GM19438 (cell line): Measurements from ENCODE around the gene COG5.
"Not testable (repeated sequence)": the region's sequence is repeated elsewhere in the genome, so short reads cannot be mapped to it uniquely, and the experiment has no call there.

Source experiments
- ATAC-seq: cut with Tn5 transposase; IDR thresholded peaks from one replicate; pipeline ENCODE4 v1.9.1; 2021; ENCODE audit warnings: low read depth; ENCODE audit not compliant: unreplicated experiment

Gene COG5

DNA sequence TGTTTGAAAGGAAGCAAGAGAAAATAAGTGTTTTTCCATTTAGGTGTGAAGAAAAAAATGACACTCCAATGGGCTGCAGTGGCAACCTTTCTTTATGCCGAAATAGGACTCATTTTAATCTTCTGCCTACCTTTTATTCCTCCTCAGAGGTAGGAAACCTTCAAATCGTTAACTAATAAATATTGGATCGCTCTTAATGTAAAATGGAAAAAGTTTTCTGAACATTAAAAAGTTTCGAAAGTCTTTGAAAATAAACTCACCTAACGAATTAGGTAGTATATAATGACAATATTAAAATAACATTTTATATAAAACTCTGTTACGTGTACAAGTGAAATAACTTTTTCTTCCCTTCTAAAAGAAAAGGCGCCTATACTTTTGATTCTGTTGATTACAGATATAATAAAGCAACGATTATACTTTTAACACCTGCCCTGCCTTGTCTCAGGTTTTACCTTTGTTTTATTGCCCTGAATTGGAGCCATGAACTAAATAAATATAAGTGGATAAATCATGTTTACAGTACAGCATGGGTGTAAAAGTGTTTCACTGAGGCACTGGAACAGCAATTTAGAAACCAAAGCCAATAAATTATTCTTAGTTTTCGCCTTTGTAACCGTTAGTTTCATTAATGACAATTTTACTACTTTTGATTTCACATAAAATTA, 17.1 kb upstream of the COG5 start:
- no peak for ATAC-seq

DNA sequence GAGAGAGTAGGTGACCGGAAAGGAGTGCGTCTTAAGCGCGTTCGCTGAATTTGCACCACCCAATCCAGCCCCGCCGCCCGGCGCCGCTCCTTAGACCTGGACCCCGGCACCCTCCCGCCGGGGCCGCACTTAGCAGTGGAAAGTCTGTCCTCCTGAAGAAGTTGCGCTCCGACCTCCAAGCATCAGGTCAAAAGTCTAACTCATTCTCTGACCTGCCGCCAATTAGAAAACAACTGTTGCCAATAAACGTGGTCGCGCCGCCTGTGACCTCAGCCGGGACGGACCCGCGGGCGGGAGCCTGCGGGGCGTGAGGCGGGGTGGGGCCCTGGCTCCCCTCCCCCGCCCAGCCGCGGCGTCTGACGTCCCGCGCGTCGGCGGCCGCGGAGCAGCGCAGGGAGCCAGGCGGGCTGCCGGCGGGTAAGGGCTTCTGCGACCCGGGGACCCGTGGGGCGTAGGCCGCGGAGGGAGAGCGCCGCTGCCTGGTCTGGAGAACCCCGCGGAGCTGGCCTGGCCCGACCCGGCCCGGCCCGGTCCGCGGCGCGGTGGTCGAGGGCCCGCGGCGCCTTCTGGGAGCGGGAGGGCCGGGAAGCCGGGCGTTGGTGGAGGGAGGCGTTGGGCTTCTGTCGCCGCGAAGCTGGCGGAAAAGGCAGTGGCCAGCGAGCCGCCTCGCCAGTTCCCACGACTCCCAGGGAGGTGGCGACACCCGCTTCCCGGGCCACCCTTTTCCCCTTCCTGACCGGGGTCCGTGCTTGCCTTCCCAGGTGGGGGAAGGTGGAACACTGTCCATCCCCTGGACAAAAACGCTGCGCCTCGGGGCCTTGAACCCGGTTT, 16.4 kb upstream of the COG5 start, which contains the start of gene BCAP29:
Gene BCAP29, plus strand, starts transcription at position 362 of the 831 bp plus-strand sequence. CDS start 527 bp downstream, outside the sequence.
- peak; percentile 97 for ATAC-seq

DNA sequence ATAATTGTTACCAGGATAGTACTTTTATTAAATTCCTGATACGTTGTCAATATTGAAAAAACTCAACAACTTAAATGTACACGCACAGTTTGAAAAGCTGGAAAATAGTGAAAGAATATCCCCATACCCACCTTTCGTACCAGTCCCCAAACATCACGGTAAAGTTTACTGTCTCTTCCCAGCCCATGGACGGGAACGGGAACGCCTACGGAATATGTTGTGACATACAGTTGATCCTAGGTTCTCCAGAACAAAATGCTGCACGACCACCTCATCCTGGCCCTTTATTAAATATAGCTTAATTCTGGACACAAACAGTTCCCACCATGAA, 15.8 kb upstream of the COG5 start:
- ATAC-seq, result no peak

DNA sequence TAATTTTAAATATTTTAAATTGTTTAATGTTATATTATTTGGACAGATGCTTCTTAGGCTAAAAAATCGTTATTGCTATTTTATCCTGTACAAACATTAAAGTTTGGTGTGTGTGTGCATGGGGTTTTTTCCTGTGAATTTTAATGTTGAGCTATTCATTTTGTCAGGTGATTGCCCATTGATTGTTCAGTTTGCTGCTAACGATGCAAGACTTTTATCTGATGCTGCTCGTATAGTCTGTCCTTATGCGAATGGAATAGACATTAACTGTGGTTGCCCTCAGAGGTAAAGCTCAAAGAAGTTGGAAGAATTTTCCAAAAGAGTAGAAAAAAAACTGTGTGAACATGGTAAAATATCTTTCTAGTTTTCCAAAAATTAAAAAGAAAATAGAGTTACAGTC, 9.8 kb upstream of the COG5 start:
- ATAC-seq, result no peak

DNA sequence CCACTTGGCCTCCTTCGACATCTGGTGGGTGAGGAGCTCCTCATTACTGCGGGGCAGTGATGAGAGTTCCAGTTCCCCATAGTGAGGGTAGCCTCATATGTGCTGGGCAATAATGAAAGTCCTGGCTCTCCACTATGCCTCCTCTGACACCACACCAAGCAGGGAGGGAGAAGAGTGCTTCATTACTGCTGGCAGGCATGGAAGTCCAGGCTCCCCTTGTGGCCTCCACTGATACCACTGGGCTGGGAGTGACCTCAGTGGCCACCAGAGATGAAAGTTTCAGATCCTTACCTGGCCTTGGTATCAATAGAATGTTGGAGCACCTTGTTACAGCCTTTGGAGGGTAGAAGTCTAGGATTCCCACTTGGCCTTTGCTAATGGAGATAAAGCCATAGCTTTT, 6.6 kb upstream of the COG5 start:
- ATAC-seq, result no peak

DNA sequence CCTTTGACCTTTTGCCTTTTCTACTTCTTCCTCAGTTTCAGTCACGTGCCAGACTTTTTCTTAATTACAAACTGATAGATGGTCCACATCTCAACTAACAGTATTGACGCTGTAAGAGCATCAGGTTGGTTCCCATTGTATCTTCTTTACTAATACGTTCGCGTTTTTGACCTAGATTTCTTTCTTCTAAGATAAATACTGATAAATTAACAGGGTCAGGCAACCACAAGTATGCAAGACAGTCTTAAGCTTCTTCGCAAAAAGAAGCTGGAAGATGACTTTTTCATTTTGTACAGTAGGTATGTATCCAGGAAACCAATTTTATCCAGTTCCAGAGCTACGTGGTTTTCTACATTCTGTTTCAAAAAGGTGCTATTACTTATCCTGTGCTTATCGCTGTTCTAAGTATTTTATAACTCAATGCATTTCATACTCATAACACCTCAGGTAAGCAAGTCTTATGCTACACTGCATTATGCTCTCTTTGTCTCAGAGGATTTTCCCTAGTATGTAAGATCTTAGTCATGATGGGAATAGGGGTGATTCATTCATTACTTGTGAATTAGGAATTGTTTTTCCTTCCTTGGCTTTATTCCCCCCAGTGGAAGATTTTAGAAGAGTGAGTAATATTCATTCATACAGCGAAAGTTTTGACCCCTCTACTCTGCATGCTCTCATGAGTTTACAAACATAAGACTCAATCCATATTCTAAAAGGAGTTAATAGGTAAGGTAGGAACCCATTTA, 1.0 kb upstream of the COG5 start:
- ATAC-seq, result no peak

DNA sequence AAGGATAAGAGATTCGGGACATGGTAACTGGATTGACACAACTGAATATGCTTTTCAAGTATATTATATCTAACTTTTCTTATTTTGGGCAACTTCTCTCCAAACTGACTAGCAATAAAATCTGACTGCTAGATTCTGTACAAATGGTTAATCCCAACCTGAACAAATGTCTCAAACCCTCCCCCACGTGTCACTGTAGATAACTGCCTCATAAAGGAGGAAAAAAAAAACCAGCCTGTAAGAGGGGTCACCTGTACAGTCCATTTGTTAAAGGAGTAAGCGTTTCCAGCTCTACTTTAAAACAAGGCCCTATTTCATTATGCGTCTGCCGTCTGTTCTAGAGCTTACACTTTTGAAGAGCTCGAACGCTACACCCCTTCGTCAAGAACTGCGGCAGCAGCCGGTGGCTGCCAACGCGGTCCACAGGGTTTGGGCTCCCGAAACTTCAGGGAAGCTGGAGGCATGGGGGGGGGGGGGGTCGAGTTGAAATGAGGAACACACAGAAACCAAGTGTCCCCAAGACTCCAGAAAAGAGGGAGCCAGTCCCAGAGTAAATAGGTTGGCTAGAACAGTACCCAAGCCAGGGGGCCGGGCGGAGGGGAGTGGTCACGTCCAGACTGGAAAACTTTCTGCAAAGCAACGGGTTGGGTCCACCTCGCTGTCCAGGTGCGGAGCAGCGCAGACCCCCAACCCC, 492 bp downstream of the COG5 start:
- peak; percentile 62 for ATAC-seq

DNA sequence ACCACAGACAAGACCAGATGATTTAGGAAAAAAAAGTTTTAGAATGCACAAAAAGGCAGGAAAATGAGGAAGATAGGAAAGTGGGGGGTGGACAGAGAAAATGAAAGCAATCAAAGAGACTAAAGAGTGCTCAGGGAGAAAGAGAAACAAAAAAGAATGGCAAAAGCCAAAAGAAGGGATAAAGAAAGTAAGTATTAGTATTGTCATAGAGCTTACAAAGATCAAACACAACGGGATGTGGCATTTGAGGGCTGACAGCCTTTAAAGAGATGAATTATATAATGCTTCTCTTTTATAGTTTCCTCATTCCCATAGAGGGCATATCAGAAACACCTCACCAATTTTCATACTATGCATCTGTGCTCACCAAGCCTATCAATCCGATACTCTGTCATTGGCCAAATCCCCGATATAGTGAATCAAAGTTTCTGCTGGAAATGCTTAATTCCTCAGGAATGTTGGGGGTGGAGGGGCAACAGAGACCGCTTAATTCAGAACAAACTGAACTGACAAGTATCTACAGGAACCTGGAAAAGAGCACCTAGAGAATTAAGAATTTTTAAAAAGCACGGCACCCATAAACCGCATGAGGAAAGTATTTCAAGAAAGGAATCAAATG, 2.7 kb downstream of the COG5 start:
- no peak for ATAC-seq

DNA sequence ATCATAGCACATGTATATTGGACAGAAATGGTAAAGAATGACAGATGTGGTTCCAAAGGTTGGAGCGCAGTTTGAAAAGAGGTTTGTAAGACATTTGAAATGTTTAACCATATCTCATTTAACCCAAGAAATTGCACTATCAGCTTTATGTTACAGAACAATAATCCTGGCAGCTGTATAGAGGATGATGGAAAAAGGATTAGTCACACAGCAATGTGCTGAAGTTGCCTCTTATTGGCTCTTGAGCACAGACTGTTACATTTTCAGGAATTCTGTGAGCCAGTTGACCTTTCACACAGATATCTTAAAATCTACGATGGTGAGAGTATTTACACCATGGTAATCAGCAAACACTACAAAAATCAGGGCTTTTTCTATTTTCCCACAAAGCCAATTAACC, 3.9 kb downstream of the COG5 start:
- no peak for ATAC-seq

DNA sequence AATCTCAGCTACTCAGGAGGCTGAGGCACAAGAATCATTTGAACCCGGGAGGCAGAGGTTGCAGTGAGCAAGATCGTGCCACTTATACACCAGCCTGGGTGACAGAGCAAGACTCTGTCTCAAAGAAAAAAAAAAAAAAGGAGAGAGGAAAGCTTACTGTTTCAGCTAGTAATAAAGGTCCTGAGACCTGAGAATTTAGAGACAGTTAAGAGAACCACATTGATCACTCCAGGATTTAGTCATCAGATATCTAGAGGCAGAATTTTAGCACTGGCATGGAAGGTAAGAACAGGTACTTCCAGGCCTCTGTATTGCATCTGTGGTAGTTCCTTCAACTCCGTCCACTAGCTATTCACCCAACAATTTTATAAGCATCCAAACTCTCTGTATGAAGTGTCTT, 7.8 kb downstream of the COG5 start:
- no peak for ATAC-seq

DNA sequence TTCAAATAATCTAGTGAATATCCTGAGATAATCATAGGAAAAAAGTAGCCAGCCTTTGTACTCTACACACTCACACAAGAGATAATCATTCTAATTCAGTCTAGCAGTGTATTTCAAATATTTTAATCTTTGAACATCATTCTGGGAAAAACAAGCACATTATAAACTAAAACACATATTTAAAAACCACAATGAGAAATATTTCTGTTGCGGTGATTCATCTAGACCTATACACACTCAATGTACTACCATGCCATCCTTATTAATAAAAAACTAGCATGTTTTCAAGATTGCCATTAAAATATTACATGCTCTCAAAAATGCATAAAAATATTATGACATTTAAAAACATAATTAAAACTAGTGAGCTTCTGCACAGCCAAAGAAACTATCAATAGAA, 11.8 kb downstream of the COG5 start:
- ATAC-seq, result no peak

DNA sequence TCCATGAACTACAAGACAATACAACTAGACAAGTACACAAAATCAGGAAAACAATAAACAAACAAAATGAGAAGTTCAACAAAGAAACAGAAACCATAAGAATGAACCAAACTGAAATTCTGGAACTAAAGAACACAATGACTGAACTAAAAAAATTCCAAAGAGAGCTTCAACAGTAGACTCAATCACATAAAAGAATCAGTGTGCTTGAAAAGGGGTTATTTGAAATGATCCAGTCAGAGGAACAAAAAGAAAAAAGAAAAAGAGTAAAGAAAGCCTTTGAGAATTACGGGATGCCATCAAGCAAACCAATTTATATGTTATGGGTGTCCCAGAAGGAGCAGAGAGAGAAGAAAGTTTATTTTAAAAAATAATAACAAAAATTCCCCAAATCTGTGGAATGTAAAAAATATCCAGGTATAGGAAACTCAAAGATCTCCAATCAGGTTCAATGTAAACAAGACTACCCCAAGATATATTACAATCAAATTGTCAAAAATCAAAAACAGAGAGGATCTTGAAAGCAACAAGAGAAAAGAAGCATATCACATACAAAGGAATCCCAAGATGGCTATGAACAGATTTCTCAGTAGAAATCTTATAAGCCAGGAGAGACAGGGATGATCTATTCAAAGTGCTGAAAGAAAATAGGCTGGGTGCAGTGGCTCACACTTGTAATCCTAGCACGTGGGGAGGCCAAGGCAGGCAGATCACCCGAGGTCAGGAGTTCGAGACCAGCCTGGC, 18.7 kb downstream of the COG5 start:
- ATAC-seq, result no peak

DNA sequence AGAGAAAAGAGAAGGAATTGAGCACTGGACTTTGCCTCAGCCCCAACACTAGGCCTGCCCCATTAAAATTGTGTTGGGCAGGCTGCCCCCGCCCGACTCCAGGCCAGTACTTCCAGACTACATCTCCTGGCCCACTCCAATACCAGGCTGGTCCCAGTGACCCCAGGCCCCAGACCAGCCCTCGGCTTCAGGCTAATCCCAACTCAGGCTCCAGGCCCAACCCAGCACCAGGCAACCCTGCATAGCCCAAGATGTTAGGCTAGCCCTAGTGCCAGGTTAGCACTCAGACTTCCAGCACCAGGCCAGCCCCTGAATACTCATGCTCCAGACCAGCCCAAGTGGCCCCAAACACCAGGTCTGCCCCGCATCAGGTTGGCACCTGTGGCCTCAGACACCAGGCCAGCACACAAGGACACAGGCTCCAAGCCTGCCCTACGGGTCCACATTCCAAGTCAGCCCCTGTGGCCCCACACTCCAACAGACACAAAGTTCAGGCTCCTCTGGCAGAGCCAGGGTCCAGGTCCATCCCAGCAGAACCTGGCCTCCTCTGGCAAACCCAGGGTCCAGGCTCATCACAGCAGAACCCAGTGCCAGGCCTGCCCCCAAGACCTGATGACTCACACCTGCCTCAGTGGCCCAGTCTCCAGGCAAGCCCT, 20.3 kb downstream of the COG5 start:
- no peak for ATAC-seq

DNA sequence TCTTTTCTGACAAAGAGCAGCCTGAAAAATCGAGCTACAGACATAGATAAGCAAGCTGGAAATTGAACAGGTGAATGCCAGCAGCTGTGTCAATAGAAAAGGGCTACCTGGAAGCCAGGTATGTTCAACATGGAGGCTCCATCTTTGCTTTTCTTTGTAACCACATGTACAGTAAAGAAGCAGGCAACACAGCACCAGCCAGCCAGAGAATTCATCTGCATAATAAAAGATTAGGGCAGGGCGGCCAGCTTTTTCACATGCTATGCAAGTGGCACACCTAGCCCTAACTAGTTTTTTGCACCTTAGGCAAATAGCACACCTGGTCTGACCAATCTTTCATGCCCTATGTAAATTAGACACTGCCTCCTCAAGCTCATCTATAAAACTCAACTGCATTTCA, 25.7 kb downstream of the COG5 start:
- ATAC-seq, result no peak

DNA sequence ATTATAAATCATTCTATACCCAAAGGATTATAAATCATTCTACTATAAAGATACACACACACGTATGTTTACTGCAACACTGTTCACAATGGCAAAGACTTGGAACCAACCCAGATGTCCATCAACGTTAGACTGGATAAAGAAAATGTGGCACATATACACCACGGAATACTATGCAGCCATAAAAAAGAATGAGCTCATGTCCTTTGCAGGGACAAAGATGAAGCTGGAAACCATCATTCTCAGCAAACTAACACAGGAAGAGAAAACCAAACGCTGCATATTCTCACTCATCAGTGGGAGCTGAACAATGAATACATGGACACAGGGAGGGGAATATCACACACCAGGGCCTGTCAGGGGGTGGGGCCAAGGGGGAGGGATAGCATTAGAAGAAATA, 26.5 kb downstream of the COG5 start:
- ATAC-seq, result not testable (repeated sequence)

DNA sequence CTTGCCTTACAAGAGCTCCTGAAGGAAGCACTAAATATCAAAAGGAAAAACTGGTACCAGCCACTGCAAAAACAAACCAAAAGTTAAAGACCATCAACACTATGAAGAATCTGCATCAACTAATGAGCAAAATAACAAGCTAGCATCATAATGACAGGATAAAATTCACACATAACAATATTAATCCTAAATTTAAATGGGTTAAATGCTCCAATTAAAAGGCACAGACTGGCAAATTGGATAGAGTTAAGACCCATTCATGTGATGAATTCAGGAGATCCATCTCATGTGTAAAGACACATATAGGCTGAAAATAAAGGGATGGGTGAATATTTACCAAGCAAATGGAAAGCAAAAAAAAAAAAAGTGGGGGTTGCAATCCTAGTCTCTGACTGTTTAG, 29.6 kb downstream of the COG5 start:
- no peak for ATAC-seq

DNA sequence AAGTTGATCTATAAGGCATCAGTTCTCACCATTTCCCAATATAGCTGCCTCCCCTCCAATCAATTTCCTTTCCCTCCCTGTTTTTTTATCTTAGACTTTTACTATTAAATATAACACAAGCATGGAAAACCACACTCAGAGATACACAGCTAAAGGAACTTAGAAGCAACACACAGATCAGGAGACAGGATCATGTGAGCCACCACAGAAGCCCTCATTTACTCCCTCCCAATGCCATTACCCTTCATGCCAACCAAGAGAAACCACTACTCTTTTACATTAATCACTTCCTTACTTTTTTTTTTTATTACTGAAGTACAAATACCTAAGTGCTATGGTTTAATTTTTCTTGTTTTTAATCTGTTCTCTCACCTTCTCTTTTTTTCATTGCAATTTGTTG, 33.0 kb downstream of the COG5 start:
- ATAC-seq, result no peak

DNA sequence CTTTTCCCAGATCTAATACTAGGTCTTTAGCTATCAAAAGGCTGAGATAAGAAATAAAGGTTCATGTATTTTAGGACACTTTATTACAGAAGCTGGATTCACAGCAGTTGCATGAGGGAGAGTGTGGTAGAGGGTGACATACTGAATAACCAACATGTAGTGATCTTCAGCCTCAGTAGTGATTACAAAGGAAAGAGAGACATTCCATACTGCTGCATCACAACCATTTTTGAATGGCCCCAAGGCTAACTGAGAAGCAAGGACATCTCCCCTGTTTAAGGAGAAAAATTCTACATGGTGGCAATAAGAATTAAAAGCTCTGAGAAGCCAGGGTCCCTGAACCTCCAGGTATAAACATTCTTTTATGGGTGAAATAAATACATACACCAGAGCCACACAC, 35.3 kb downstream of the COG5 start:
- ATAC-seq, result no peak

DNA sequence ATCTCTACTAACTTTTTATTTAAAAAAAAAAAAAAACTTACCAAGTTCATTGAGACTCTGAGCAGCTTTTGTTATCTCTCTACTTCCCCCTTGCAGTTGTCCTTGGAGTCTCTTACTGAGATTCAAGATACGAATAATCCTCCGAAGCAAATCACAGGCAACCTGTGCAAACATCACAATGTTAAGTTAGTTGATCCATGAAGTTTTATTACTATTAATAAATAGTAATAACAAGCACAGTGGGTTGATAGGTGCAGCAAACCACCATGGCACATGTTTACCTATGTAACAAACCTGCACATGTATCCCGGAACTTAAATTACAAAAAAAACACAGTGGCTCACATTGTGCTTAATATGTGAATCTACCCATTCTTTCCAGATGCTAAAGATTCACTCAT, 36.5 kb downstream of the COG5 start:
- ATAC-seq, result no peak
